Gastrocnemius medialis (tissue), 4 donors: ENCODE measurements around the gene TXNDC11. TPM values are rescaled to one million over a fixed set of nuclear protein-coding genes. Genes with fewer than 3 reads are reported as not detected.

Experiments used
- ATAC-seq, 2 donors: fragments of 150-250 bp; one replicate each; pipeline ENCODE4 v1.9.1; 2016
- DNase-seq, 2 donors: peaks; one replicate each; pipeline ENCODE4 v3.0.0-alpha.2; 2019
- H3K27ac ChIP-seq, 4 donors: fragments of 200-600 bp; sonication (generic); 1 replicate in 1 of 4; 2 replicates in 3 of 4; pipeline ENCODE4 v1.5.1; 2016 to 2018; ENCODE audit warnings: mild to moderate bottlenecking in 2 of 4, moderate library complexity in 1 of 4
- H3K27me3 ChIP-seq, 3 donors: fragments of 200-600 bp; sonication (generic) in 2 of 3; 1 replicate in 1 of 3; 2 replicates in 2 of 3; pipeline versions ENCODE4 v1.5.1 to v1.6.0; 2016 to 2019; ENCODE audit warnings: mild to moderate bottlenecking in 1 of 3, moderate library complexity in 1 of 3
- H3K36me3 ChIP-seq, 2 donors: fragments of 200-600 bp; sonication (generic) in 1 of 2; one replicate each; pipeline ENCODE4 v1.5.1; 2017 to 2018
- H3K4me1 ChIP-seq, 2 donors: fragments of 200-600 bp; sonication (generic) in 1 of 2; one replicate each; pipeline ENCODE4 v1.5.1; 2016 to 2017; ENCODE audit warnings: mild to moderate bottlenecking in 2 of 2
- H3K4me3 ChIP-seq, 4 donors: fragments of 200-600 bp; sonication (generic) in 3 of 4; 1 replicate in 1 of 4; 2 replicates in 3 of 4; pipeline ENCODE4 v1.5.1; 2016 to 2019; ENCODE audit warnings: mild to moderate bottlenecking in 2 of 4
- H3K9me3 ChIP-seq, 3 donors: fragments of 200-600 bp; sonication (generic) in 2 of 3; 1 replicate in 1 of 3; 2 replicates in 2 of 3; pipeline ENCODE4 v1.5.1; 2016 to 2019
- CTCF ChIP-seq, 5 experiments: fragments of 450-650 bp in 3 of 5; fragments of 200-600 bp in 2 of 5; sonication (generic) in 2 of 5; IDR thresholded peaks in 4 of 5; conservative IDR thresholded peaks in 1 of 5; 1 replicate in 4 of 5; 2 replicates in 1 of 5; pipeline ENCODE4 v1.5.1; 2016 to 2019; ENCODE audit warnings: antibody characterized with exemption in 5 of 5, mild to moderate bottlenecking in 3 of 5, moderate library complexity in 3 of 5
- POLR2A ChIP-seq, 2 donors: fragments of 450-650 bp; IDR thresholded peaks; one replicate each; pipeline ENCODE4 v1.6.1; 2017; ENCODE audit warnings: antibody characterized with exemption in 2 of 2, mild to moderate bottlenecking in 2 of 2, moderate library complexity in 2 of 2
- in situ Hi-C, 4 donors: fragments of 200-750 bp; cut with MboI; loops; one replicate each; pipeline versions ENCODE4 v1.15.0 to v1.8.0; 2017; ENCODE audit warnings: low sequenced_read_pairs in 4 of 4
- intact Hi-C: fragments of 100-400 bp; cut with DNase I; formaldehyde crosslinking; loops from one replicate; pipeline ENCODE4 v1.15.1; 2023; ENCODE audit warnings: low total_unique reads
- total RNA-seq, 4 donors: library from RNA; depleted of rRNA; stranded (reverse); fragments of >200 nt; gene quantifications; one replicate each; pipeline versions ENCODE4 v1.1.0 to v1.2.3, GENCODE V29; 2016

TXNDC11 gene
- total RNA-seq, 4 donors from 2014 or later: 35.2 to 64.5 (median 51.2) TPM

DNA sequence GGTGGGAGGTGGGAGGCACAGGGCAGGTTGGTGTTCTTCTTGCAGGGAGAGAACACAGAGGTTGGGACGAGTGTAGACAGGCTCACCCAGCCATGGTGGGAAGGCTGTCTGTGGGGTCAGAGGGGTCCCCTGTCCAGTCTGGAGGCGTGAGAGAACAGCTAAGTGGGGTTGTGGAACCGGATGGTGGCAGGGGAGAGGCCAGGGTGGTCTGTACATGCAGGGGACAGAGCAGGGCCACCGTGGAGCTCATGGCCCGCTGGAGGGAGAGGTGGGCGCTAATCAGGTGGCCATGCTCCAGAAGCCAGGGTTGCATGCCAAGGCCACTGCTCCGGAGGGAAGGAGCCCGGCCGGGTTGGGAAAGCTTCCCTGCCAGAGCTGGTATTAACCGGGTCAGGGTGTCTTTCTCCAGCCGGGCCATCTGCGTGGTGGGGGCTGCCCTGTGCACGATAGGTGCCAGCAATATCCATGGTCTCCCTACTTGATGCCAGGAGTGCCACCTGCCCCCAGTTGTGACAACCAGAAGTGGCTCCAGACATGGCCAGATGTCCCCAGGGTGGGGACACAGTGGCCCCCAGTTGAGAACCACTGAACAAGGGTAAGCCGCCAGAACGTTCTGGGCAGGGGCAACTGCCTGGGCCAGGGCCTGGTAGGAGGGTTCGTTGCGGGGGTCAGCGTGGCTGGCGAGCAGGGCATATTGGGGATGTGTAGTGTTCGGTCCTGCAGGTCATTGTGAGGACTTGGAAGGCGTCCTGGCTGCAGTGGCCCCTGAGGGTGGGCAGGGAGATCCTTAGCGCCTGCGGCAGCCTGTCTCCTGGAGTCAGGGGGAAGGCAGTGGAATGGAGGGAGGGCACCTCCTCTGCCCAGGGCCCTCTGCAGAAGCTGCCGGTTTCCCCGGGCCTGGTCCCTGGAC is 69.3 kb downstream of the TXNDC11 start:
- H3K4me1 ChIP-seq: peaks cover 86 to 93% of the 10 kb centered on the region in 2 donors

GRCh38 chr16:11672206-11673090 is 70.2 kb downstream of the TXNDC11 start:
- Histone ChIP-seq H3K4me3 (peak overlapping the region in 2 of 4 donors; percentile 24 to 33), H3K36me3 (peaks cover 0 to 12% of the 10 kb centered on the region in 2 donors), H3K4me1 (peaks cover 77 to 84% of the 10 kb centered on the region in 2 donors), H3K27me3 (no peaks in the 10 kb centered on the region), H3K9me3 (no peaks in the 10 kb centered on the region), H3K27ac (peak overlapping the region; percentile 91 to 99 (median 97))
- in situ Hi-C loops: no loop called here
- no peak for DNase-seq
- ATAC-seq: no peak
- intact Hi-C loops: no loop called here
- TF ChIP-seq POLR2A (IDR thresholded peaks at IDR 0.05): no peak
- TF ChIP-seq CTCF (IDR thresholded peaks at IDR 0.05 in 4 of 5, conservative IDR thresholded peaks at IDR 0.05 in 1 of 5): no peak

More for the DNA sequence above, 69.3 kb downstream of the TXNDC11 start:
- peak overlapping the region in 3 of 4 donors; percentile 1 to 33 (median 24) for H3K4me3 ChIP-seq
- peak in 1 of 2 donors; percentile 74 for DNase-seq
- no peaks in the 10 kb centered on the region for H3K27me3 ChIP-seq
- ATAC-seq: no peak
- TF ChIP-seq CTCF (IDR thresholded peaks at IDR 0.05 in 4 of 5, conservative IDR thresholded peaks at IDR 0.05 in 1 of 5) (no peak), POLR2A (IDR thresholded peaks at IDR 0.05) (no peak)
- no peaks in the 10 kb centered on the region for H3K9me3 ChIP-seq
- H3K36me3 ChIP-seq: peaks cover 0 to 18% of the 10 kb centered on the region in 2 donors
- H3K27ac ChIP-seq: peak overlapping the region; percentile 91 to 99 (median 97)
- intact Hi-C loops: no loop called here
- in situ Hi-C loops: no loop called here

- Histone ChIP-seq H3K9me3 (no peaks in the 10 kb centered on the region), H3K4me1 (peaks cover 70 to 76% of the 10 kb centered on the region in 2 donors), H3K27ac (peak overlapping the region; percentile 91 to 99 (median 97)), H3K4me3 (no peak overlapping the region), H3K36me3 (peaks cover 0 to 4% of the 10 kb centered on the region in 2 donors), H3K27me3 (no peaks in the 10 kb centered on the region)
- intact Hi-C loops: no loop called here
- in situ Hi-C loops: no loop called here
- peak in 1 of 2 donors; percentile 49 for DNase-seq
- no peak for TF ChIP-seq CTCF (IDR thresholded peaks at IDR 0.05 in 4 of 5, conservative IDR thresholded peaks at IDR 0.05 in 1 of 5)
- TF ChIP-seq POLR2A (IDR thresholded peaks at IDR 0.05): no peak
- no peak for ATAC-seq
Observed at GRCh38 chr16:11671676-11672075, 71.0 kb downstream of the TXNDC11 start.

DNA sequence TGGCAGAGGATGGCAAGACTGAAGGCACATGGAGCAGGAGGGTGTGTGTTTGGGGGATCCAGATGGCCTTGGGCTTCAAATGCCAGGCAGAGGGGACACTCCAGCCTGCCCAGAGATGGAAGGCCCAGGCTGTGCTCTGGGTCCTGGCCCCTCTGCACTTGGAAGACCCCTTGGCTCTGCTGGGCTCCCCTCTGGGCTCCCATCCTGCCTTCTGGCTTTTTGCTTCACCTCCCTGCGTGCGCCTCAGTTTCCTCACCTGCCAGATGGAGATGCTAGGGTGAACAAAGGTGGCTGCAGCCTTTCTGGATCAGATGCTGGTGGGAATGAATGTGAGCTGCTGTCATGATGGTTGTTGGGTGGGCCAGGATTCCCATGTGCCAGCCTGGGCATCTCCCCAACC is 71.4 kb downstream of the TXNDC11 start:
- Histone ChIP-seq H3K9me3 (no peaks in the 10 kb centered on the region), H3K36me3 (peaks cover 0 to under 1% of the 10 kb centered on the region in 2 donors), H3K27ac (peak overlapping the region; percentile 91 to 99 (median 97)), H3K4me1 (peaks cover 66 to 72% of the 10 kb centered on the region in 2 donors), H3K4me3 (peak overlapping the region in 2 of 4 donors; percentile 96 to 99), H3K27me3 (no peaks in the 10 kb centered on the region)
- ATAC-seq (no peak), DNase-seq (no peak)
- in situ Hi-C loops (no loop called here), intact Hi-C loops (no loop called here)
- TF ChIP-seq CTCF (IDR thresholded peaks at IDR 0.05 in 4 of 5, conservative IDR thresholded peaks at IDR 0.05 in 1 of 5) (no peak), POLR2A (IDR thresholded peaks at IDR 0.05) (no peak)
